SK-N-SH (cell line): ENCODE measurements around the gene DAB2.
A peak's percentile ranks its signal among the peaks of the same experiment; 100 is the strongest.

Experiments used
- CTCF ChIP-seq: fragments of 200-600 bp; sonication (generic); IDR thresholded peaks from 2 replicates; pipeline ENCODE4 v1.6.1; 2017; ENCODE audit warnings: antibody characterized with exemption, mild to moderate bottlenecking, moderate library complexity
- EP300 ChIP-seq, 2 experiments: IDR thresholded peaks; 2 replicates each; pipeline versions ENCODE4 v1.4.0 to v1.6.1; 2012; ENCODE audit warnings: borderline replicate concordance in 1 of 2, low read depth in 1 of 2, low read length in 1 of 2
- EZH2phosphoT487 ChIP-seq: fragments of 200-600 bp; sonication (generic); IDR thresholded peaks from 2 replicates; pipeline ENCODE4 v1.6.1; 2017; ENCODE audit warnings: low read depth, mixed run types, mild to moderate bottlenecking, antibody characterized with exemption, moderate library complexity, borderline replicate concordance
- FOXJ3 ChIP-seq: sonication (generic); formaldehyde crosslinking; IDR thresholded peaks from 2 replicates; pipeline ENCODE4 v1.5.1; 2020; ENCODE audit warnings: mild to moderate bottlenecking, missing genetic modification reagents
- NFIC ChIP-seq: IDR thresholded peaks from 2 replicates; pipeline ENCODE4 v1.4.0; 2012; ENCODE audit warnings: borderline replicate concordance
- POLR2AphosphoS5 ChIP-seq: IDR thresholded peaks from 2 replicates; pipeline ENCODE4 v1.6.1; 2012; ENCODE audit warnings: low read depth, low read length
- RAD21 ChIP-seq: IDR thresholded peaks from 2 replicates; pipeline ENCODE4 v1.6.1; 2012; ENCODE audit warnings: mild to moderate bottlenecking, low read length
- REST ChIP-seq: IDR thresholded peaks from 2 replicates; pipeline ENCODE4 v1.6.1; 2012; ENCODE audit warnings: mild to moderate bottlenecking, low read depth, low read length, moderate library complexity
- TCF12 ChIP-seq: IDR thresholded peaks from 2 replicates; pipeline ENCODE4 v1.4.0; 2012
- YY1 ChIP-seq: IDR thresholded peaks from 2 replicates; pipeline ENCODE4 v1.4.0; 2012; ENCODE audit warnings: low read depth, mild to moderate bottlenecking
- ZBTB33 ChIP-seq: IDR thresholded peaks from 2 replicates; pipeline ENCODE4 v1.4.0; 2012; ENCODE audit warnings: low read depth, borderline replicate concordance

- TF ChIP-seq YY1, result no peak
- no peak for TF ChIP-seq FOXJ3 (CRISPR knock-in tag)
- peak; percentile 86 for TF ChIP-seq TCF12
- peak; percentile 75 for TF ChIP-seq CTCF
- no peak for TF ChIP-seq EZH2phosphoT487
- TF ChIP-seq EP300 (IDR thresholded peaks at IDR 0.05; ENCODE audit: borderline replicate concordance in 1 of 2, low read depth in 1 of 2, low read length in 1 of 2), result peak in 1 of 2 experiments; percentile 71; a peak in 1 of 4 replicates
- peak; percentile 2; the same call in 1 of the 2 replicates for TF ChIP-seq RAD21
- TF ChIP-seq NFIC, result peak; percentile 61
- no peak for TF ChIP-seq POLR2AphosphoS5
- TF ChIP-seq ZBTB33, result no peak; the same call in 1 of the 2 replicates
- TF ChIP-seq REST, result no peak; the same call in 1 of the 2 replicates
Observed at GRCh38 chr5:39424736-39425637, at the start of gene DAB2.
